BJ (cell line): ENCODE measurements around the gene ZC3H13. TPM values are rescaled to one million over a fixed set of nuclear protein-coding genes. Genes with fewer than 3 reads are reported as not detected.

Experiments
- CTCF ChIA-PET: fragments of 350-600 bp; formaldehyde crosslinking; extraction: SDS; loops from one replicate; lab custom pipeline; 2021; ENCODE audit warnings: antibody characterized with exemption, inconsistent platforms; lab: Yijun Ruan, JAX
- POLR2A ChIA-PET: fragments of 300-600 bp; sonication (Branson Sonifier 250); formaldehyde crosslinking; extraction: SDS; loops from one replicate; lab custom pipeline; 2021; ENCODE audit warnings: antibody characterized with exemption; lab: Charles Lee
- DNase-seq: peaks from one replicate; pipeline ENCODE4 v3.0.0-alpha.2; 2011; ENCODE audit warnings: low read depth
- H3K27me3 ChIP-seq: 2 replicates; pipeline ENCODE4 v1.6.0; 2011; ENCODE audit warnings: low read length; ENCODE audit not compliant: control insufficient read depth, insufficient read depth
- H3K36me3 ChIP-seq: 2 replicates; pipeline ENCODE4 v1.5.1; 2011; ENCODE audit warnings: low read length; ENCODE audit not compliant: control insufficient read depth, insufficient read depth
- H3K4me3 ChIP-seq: 2 replicates; pipeline ENCODE4 v1.5.1; 2011; ENCODE audit warnings: low read depth, mild to moderate bottlenecking, control low read depth, low read length
- polyA minus RNA-seq: library from RNA; depleted of rRNA, polyadenylated mRNA; stranded (reverse); fragments of >200 nt; gene quantifications from 2 replicates; pipeline ENCODE4 v1.2.3, GENCODE V29; 2011; rRNA and poly(A)+ RNA removed
- polyA plus RNA-seq: library from polyadenylated mRNA; depleted of rRNA; stranded (reverse); fragments of >200 nt; gene quantifications from 2 replicates; pipeline ENCODE4 v1.2.3, GENCODE V29; 2011; rRNA removed
- TF ChIP-seq, protein P1 (sequence below): IDR thresholded peaks from 2 replicates; pipeline ENCODE4 v1.5.1; 2011; ENCODE audit warnings: low read depth, mild to moderate bottlenecking, control low read depth, inconsistent platforms, low read length, moderate library complexity; ENCODE audit not compliant: insufficient read depth

Gene ZC3H13, protein sequence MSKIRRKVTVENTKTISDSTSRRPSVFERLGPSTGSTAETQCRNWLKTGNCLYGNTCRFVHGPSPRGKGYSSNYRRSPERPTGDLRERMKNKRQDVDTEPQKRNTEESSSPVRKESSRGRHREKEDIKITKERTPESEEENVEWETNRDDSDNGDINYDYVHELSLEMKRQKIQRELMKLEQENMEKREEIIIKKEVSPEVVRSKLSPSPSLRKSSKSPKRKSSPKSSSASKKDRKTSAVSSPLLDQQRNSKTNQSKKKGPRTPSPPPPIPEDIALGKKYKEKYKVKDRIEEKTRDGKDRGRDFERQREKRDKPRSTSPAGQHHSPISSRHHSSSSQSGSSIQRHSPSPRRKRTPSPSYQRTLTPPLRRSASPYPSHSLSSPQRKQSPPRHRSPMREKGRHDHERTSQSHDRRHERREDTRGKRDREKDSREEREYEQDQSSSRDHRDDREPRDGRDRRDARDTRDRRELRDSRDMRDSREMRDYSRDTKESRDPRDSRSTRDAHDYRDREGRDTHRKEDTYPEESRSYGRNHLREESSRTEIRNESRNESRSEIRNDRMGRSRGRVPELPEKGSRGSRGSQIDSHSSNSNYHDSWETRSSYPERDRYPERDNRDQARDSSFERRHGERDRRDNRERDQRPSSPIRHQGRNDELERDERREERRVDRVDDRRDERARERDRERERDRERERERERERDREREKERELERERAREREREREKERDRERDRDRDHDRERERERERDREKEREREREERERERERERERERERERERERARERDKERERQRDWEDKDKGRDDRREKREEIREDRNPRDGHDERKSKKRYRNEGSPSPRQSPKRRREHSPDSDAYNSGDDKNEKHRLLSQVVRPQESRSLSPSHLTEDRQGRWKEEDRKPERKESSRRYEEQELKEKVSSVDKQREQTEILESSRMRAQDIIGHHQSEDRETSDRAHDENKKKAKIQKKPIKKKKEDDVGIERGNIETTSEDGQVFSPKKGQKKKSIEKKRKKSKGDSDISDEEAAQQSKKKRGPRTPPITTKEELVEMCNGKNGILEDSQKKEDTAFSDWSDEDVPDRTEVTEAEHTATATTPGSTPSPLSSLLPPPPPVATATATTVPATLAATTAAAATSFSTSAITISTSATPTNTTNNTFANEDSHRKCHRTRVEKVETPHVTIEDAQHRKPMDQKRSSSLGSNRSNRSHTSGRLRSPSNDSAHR (N-terminal part only)
- polyA plus RNA-seq: 1.9 and 3.9 TPM in 2 replicates
- polyA minus RNA-seq: 4.3 and 8.0 TPM in 2 replicates

DNA sequence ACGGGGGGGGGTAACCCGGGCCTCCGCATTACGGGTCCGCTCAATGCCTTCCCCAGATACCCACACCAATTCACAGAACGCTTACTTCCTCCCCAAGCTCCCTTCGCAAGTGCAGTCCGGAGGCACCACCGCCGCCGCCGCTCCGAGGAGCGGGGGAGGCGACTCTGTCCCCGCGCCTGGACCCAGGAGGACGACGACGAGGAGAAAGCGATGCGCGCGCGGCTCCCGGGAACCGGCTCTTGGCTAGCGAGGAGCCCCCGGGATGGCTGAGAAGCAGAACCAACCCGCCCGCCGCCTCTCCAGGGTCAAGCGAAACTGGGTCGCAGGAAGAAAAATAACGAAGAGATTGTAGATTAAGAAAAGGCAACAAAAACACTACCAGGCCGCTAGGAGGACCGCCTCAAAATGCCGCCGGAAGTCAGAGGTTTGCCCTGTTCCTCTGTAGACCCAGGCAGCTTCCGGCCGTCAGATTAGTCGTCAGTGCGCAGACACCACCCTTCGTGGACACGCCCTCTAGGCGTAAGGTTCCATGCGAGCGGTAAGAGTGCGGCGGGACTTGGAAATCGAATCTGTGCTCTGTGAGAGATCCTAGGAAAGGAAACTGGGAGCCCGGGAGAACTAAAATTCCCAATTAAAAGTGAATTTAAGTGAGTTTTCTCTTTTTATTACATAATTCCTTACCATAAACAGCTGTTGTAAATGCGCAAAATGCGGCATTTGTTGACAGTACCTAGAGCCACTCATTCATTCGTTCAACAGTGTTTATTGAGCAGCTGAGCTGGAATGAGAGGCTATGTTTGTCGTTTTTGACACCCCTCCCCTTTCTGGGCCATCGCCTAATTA lies at the start of gene ZC3H13:
Gene ZC3H13, minus strand, starts transcription at position 428 of the 843 bp plus-strand sequence. CDS start 7,239 bp downstream, outside the sequence.
- no peaks in the 10 kb centered on the region for H3K36me3 ChIP-seq
- peak; percentile 75 for DNase-seq
- TF ChIP-seq, protein P1, sequence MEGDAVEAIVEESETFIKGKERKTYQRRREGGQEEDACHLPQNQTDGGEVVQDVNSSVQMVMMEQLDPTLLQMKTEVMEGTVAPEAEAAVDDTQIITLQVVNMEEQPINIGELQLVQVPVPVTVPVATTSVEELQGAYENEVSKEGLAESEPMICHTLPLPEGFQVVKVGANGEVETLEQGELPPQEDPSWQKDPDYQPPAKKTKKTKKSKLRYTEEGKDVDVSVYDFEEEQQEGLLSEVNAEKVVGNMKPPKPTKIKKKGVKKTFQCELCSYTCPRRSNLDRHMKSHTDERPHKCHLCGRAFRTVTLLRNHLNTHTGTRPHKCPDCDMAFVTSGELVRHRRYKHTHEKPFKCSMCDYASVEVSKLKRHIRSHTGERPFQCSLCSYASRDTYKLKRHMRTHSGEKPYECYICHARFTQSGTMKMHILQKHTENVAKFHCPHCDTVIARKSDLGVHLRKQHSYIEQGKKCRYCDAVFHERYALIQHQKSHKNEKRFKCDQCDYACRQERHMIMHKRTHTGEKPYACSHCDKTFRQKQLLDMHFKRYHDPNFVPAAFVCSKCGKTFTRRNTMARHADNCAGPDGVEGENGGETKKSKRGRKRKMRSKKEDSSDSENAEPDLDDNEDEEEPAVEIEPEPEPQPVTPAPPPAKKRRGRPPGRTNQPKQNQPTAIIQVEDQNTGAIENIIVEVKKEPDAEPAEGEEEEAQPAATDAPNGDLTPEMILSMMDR: peak; percentile 36
- H3K4me3 ChIP-seq: peak within 1 kb of the TSS; percentile 87
- H3K27me3 ChIP-seq: no peaks in the 10 kb centered on the region
- CTCF ChIA-PET: interaction anchor here (1.2 kb wide), 1 partner anchor 19 kb away, joined by 3 read pairs; no protein-coding TSS in a partner anchor
- POLR2A ChIA-PET: no interaction called here

DNA sequence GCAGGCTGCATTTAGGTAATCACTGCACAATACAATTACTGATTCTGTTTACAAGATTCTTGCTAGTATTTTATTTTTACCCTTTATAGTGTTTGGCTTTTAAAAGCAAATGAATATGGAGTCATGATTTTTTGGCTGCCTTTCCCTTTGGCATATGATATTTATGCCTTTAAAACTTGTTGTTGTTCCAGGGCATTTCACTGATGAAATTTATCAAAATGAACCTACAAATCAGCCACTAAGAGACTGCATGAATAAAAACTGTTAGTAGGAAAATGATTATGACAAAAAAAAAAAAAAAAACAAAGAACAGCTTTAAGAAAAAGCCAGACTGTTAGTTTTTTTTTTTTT lies 49.7 kb upstream of the ZC3H13 start:
- ChIA-PET CTCF (interaction anchor here (1.0 kb wide), 1 partner anchor 58 kb away, joined by 3 read pairs; no protein-coding TSS in a partner anchor), POLR2A (no interaction called here)
- DNase-seq: no peak
- no peaks in the 10 kb centered on the region for H3K36me3 ChIP-seq
- peaks cover 1% of the 10 kb centered on the region; the same call in 1 of the 2 replicates for H3K27me3 ChIP-seq
- TF ChIP-seq, protein P1: no peak
- no peak overlapping the region for H3K4me3 ChIP-seq

DNA sequence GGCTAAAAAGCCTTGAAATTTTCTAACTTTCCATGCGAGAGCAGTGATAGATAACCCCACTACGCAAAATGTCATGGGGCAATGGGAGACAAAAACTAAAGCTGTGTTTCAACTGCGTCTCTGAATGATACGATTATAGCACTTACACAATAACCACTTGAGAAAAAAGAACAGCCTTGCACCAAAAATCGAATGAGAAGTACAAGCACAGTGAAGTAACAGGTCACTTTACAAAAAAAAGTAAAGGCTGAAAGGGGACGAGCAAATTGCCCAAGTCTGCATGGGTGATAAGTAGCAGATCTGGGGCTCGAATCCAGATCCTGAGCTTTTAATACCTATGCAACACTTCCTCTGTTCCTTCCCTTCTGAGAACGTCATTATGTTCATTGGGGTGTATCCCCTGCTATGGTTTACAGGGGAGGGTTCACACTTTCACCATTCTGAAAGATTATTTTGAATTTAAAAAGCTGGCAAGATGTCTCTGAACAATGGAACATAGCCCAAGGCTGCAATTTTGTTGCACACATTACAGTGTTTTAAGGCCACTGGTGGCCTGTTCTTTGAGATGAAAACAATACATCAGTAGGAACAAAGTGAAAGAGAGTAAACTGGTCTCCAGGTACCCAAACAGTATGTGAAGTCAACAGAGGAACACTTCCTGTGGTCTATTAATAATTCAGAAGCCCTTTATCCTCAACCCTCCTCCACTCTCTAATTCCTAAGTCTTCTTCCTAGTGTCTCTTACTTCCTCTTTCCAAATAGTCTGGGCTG lies 49.1 kb upstream of the ZC3H13 start:
- H3K36me3 ChIP-seq: no peaks in the 10 kb centered on the region
- POLR2A ChIA-PET: no interaction called here
- CTCF ChIA-PET: interaction anchor here (1.0 kb wide), 1 partner anchor 59 kb away, joined by 3 read pairs; no protein-coding TSS in a partner anchor
- H3K4me3 ChIP-seq: no peak overlapping the region
- no peak for DNase-seq
- TF ChIP-seq, protein P1: no peak
- H3K27me3 ChIP-seq: peaks cover 1% of the 10 kb centered on the region; the same call in 1 of the 2 replicates

DNA sequence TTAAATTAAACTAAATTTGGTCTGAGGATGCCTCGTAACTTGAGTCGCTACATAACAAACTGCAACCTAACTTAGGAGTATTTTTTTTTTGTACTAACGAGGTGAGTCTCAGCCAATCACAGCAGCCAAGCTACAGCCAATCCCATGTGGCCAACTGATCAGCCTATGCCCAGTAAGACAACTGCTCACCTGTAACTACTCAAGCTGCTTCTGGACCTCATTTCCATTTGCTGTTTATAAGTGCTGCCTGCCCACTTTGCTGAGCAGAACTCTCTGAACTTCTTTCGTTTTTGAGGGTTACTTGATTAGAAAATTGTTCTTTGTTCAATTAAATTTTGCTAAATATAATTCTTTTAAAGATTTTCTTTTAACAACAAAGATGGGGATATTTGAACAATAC lies 48.5 kb upstream of the ZC3H13 start:
- POLR2A ChIA-PET: no interaction called here
- Histone ChIP-seq H3K27me3 (peaks cover 1% of the 10 kb centered on the region; the same call in 1 of the 2 replicates), H3K4me3 (no peak overlapping the region), H3K36me3 (no peaks in the 10 kb centered on the region)
- CTCF ChIA-PET: no interaction called here
- DNase-seq: no peak
- TF ChIP-seq, protein P1: no peak
